PC-3 (cell line): Measurements from ENCODE around the gene ZAP70. TPM values are rescaled to one million over a fixed set of nuclear protein-coding genes. Genes with fewer than 3 reads are reported as not detected.

Experiments
- ATAC-seq: fragments of 200-7000 bp; cut with Tn5 transposase; 2 replicates; pipeline ENCODE4 v1.9.1; 2020; ENCODE audit warnings: mild to moderate bottlenecking, moderate library complexity
- BruUV-seq: library from RNA; stranded (reverse); fragments of 400-500 nt; replicated peaks from 2 replicates; lab custom pipeline; 2021; lab: Mats Ljungman, UMichigan
- CTCF ChIA-PET: fragments of 300-600 bp; sonication (Branson Sonifier 250); formaldehyde crosslinking; loops from one replicate; lab custom pipeline; 2022; ENCODE audit warnings: antibody characterized with exemption; lab: Charles Lee
- POLR2A ChIA-PET: fragments of 300-600 bp; sonication (Branson Sonifier 250); formaldehyde crosslinking; loops from one replicate; lab custom pipeline; 2022; ENCODE audit warnings: antibody characterized with exemption; ENCODE audit not compliant: unreplicated experiment; lab: Charles Lee
- DNase-seq: peaks from one replicate; pipeline ENCODE4 v3.0.0-alpha.2; 2015
- H2AFZ ChIP-seq: fragments of 300-600 bp; sonication (generic); 2 replicates; pipeline ENCODE4 v1.6.0; 2016; ENCODE audit warnings: antibody characterized with exemption, low read length
- H3F3A ChIP-seq: fragments of 300-600 bp; sonication (generic); one replicate; pipeline ENCODE4 v1.6.0; 2017; ENCODE audit warnings: antibody characterized with exemption, low read length, control low read depth, mild to moderate bottlenecking; ENCODE audit not compliant: unreplicated experiment
- H3K27ac ChIP-seq: fragments of 300-600 bp; sonication (generic); 2 replicates; pipeline ENCODE4 v1.5.1; 2016; ENCODE audit warnings: mild to moderate bottlenecking, low read length
- H3K27me3 ChIP-seq: fragments of 300-600 bp; sonication (generic); 2 replicates; pipeline ENCODE4 v1.6.1; 2016; ENCODE audit warnings: low read length, mixed read lengths
- H3K36me3 ChIP-seq: fragments of 300-600 bp; sonication (generic); 2 replicates; pipeline ENCODE4 v1.6.1; 2016; ENCODE audit warnings: low read depth, mixed run types, low read length, mixed read lengths
- H3K4me1 ChIP-seq: fragments of 300-600 bp; sonication (generic); 2 replicates; pipeline ENCODE4 v1.5.1; 2016; ENCODE audit warnings: low read length; ENCODE audit not compliant: insufficient read depth
- H3K4me2 ChIP-seq: fragments of 300-600 bp; sonication (generic); 2 replicates; pipeline ENCODE4 v1.6.0; 2016; ENCODE audit warnings: low read length
- H3K4me3 ChIP-seq: fragments of 300-600 bp; sonication (generic); 2 replicates; pipeline ENCODE4 v1.5.1; 2016; ENCODE audit warnings: mild to moderate bottlenecking, low read length, mixed read lengths
- H3K79me2 ChIP-seq: fragments of 300-600 bp; sonication (generic); 2 replicates; pipeline ENCODE4 v1.6.1; 2017; ENCODE audit warnings: low read length, mixed read lengths
- H3K9ac ChIP-seq: fragments of 300-600 bp; sonication (generic); 2 replicates; pipeline ENCODE4 v1.6.0; 2016; ENCODE audit warnings: mild to moderate bottlenecking, low read length
- H3K9me2 ChIP-seq: fragments of 300-600 bp; sonication (generic); replicated peaks from 2 replicates; pipeline ENCODE4 v1.6.1; 2016; ENCODE audit warnings: mixed run types, low read length, mixed read lengths
- H3K9me3 ChIP-seq: fragments of 300-600 bp; sonication (generic); 2 replicates; pipeline ENCODE4 v1.6.1; 2016; ENCODE audit warnings: low read length, mixed read lengths
- H4K20me1 ChIP-seq: fragments of 300-600 bp; sonication (generic); 2 replicates; pipeline ENCODE4 v1.6.1; 2016; ENCODE audit warnings: low read length, mixed read lengths
- CTCF ChIP-seq: fragments of 300-600 bp; sonication (generic); conservative IDR thresholded peaks from 2 replicates; pipeline ENCODE4 v1.5.1; 2017; ENCODE audit warnings: antibody characterized with exemption, low read depth, mild to moderate bottlenecking, low read length
- EZH2 ChIP-seq: fragments of 300-600 bp; sonication (generic); IDR thresholded peaks from one replicate; pipeline ENCODE4 v1.6.1; 2017; ENCODE audit warnings: antibody characterized with exemption, mild to moderate bottlenecking, low read length; ENCODE audit not compliant: unreplicated experiment
- EZH2phosphoT487 ChIP-seq: fragments of 300-600 bp; sonication (generic); IDR thresholded peaks from 2 replicates; pipeline ENCODE4 v1.6.1; 2018; ENCODE audit warnings: mild to moderate bottlenecking, antibody characterized with exemption, low read length, borderline replicate concordance
- intact Hi-C: fragments of 100-400 bp; cut with micrococcal nuclease; formaldehyde crosslinking; loops from 2 replicates; pipeline ENCODE4 v1.9.0; 2023
- total RNA-seq: library from RNA; depleted of rRNA; stranded (reverse); fragments of >200 nt; gene quantifications from 2 replicates; pipeline ENCODE4 v1.2.3, GENCODE V29; 2014

ZAP70 gene
- total RNA-seq, 1 experiment from 2014 or later, result not detected

DNA sequence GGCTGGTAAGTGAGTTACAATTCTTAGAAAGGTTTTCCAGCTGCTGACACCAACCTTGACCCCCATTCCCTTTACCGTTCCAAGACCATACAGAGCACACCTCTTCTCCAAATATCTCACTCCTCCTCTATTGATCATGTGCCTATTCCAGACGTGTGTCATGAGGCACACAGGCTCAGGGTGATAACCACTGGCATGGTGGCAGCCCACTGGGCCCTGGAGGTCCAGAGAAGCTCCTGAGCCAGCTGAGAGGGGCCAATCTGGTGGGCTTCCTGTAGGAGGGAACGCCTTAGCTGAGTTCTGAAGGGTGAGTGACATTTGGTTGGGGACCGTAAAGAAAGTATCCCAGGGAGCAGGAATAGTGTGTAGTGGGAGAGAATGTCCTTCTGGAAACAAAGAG lies 28.3 kb downstream of the ZAP70 start:
- no peaks in the 10 kb centered on the region for H3K9me2 ChIP-seq
- intact Hi-C loops, result no loop called here
- ChIA-PET POLR2A (no interaction called here), CTCF (interaction anchor here (1.0 kb wide), 1 partner anchor 16 kb away, joined by 6 read pairs; no protein-coding TSS in a partner anchor)
- BruUV-seq, result no TSS peak
- H4K20me1 ChIP-seq, result no peaks in the 10 kb centered on the region
- no peaks in the 10 kb centered on the region for H3K27me3 ChIP-seq
- H3F3A ChIP-seq, result no peaks in the 10 kb centered on the region
- no peaks in the 10 kb centered on the region for H3K79me2 ChIP-seq
- no peaks in the 10 kb centered on the region for H3K9me3 ChIP-seq
- H3K9ac ChIP-seq, result no peak overlapping the region
- no peak overlapping the region for H2AFZ ChIP-seq
- H3K4me2 ChIP-seq, result no peak overlapping the region
- no peak overlapping the region for H3K4me3 ChIP-seq
- no peak for TF ChIP-seq EZH2
- TF ChIP-seq CTCF, result no peak
- TF ChIP-seq EZH2phosphoT487, result no peak
- peaks cover 11% of the 10 kb centered on the region for H3K4me1 ChIP-seq
- no peaks in the 10 kb centered on the region; the same call in 1 of the 2 replicates for H3K36me3 ChIP-seq
- no peak overlapping the region for H3K27ac ChIP-seq
- DNase-seq, result no peak
- no peak for ATAC-seq

DNA sequence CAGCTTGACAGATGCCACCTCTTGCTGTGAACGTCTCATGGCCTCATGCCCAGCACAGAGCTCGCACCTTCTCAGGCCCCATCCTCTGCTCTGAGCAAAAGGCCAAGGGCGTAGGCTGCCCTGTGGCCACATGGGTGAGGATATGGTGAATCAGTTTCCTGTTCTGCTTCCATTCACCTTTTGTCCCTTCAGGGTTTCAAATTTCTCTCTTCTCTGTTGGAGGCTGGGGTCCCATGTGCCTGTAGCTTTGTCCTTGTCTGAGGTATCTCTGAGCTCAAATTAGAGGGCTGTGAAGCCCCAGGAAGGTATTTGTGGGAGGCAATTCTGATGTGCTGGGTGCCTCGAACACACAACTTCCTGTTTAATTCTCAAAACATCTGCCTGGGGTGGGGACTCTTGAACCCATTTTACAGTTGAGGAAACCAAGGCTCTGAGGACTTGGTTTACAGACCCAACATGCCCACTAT lies 29.0 kb downstream of the ZAP70 start:
- POLR2A ChIA-PET, result no interaction called here
- BruUV-seq, result no TSS peak
- intact Hi-C loops, result no loop called here
- no peak overlapping the region for H3K9ac ChIP-seq
- H4K20me1 ChIP-seq, result no peaks in the 10 kb centered on the region
- H3K36me3 ChIP-seq, result no peaks in the 10 kb centered on the region; the same call in 1 of the 2 replicates
- CTCF ChIA-PET, result no interaction called here
- peak overlapping the region; percentile 33; the same call in 1 of the 2 replicates for H3K4me2 ChIP-seq
- no peaks in the 10 kb centered on the region for H3K27me3 ChIP-seq
- DNase-seq (peak; percentile 34), ATAC-seq (peak; percentile 71)
- no peak overlapping the region for H3K27ac ChIP-seq
- no peaks in the 10 kb centered on the region for H3K9me3 ChIP-seq
- no peak overlapping the region for H2AFZ ChIP-seq
- no peaks in the 10 kb centered on the region for H3K79me2 ChIP-seq
- no peaks in the 10 kb centered on the region for H3K9me2 ChIP-seq
- no peaks in the 10 kb centered on the region for H3F3A ChIP-seq
- peaks cover 11% of the 10 kb centered on the region for H3K4me1 ChIP-seq
- no peak overlapping the region for H3K4me3 ChIP-seq
- TF ChIP-seq EZH2phosphoT487 (no peak), EZH2 (no peak), CTCF (no peak)

GRCh38 chr2:97743913-97744312 lies 30.5 kb downstream of the ZAP70 start:
- H3K4me3 ChIP-seq, result no peak overlapping the region
- ATAC-seq (no peak), DNase-seq (no peak)
- TF ChIP-seq EZH2 (no peak), EZH2phosphoT487 (no peak), CTCF (no peak)
- ChIA-PET CTCF (no interaction called here), POLR2A (no interaction called here)
- no peak overlapping the region for H2AFZ ChIP-seq
- no peaks in the 10 kb centered on the region for H3F3A ChIP-seq
- no TSS peak for BruUV-seq
- H3K27ac ChIP-seq, result no peak overlapping the region
- H3K9me3 ChIP-seq, result no peaks in the 10 kb centered on the region
- intact Hi-C loops, result no loop called here
- H3K79me2 ChIP-seq, result no peaks in the 10 kb centered on the region
- H4K20me1 ChIP-seq, result no peaks in the 10 kb centered on the region
- no peaks in the 10 kb centered on the region for H3K27me3 ChIP-seq
- H3K36me3 ChIP-seq, result peaks cover 5% of the 10 kb centered on the region; the same call in 1 of the 2 replicates
- no peak overlapping the region for H3K9ac ChIP-seq
- no peak overlapping the region for H3K4me2 ChIP-seq
- peaks cover 11% of the 10 kb centered on the region for H3K4me1 ChIP-seq
- no peaks in the 10 kb centered on the region for H3K9me2 ChIP-seq
